NCI-H2081 (cell line): ENCODE results near the gene PLCL1.
"Not testable (repeated sequence)": the region's sequence is repeated elsewhere in the genome, so short reads cannot be mapped to it uniquely, and the experiment has no call there.

Experiments used
- DNase-seq, 2 experiments: peaks; one replicate each; lab custom pipeline; 2025; lab: John Stamatoyannopoulos, UW

The PLCL1 gene

GRCh38 chr2:197810016-197810415, 5.6 kb downstream of the PLCL1 start:
- no peak for DNase-seq

GRCh38 chr2:197810491-197810890, 6.1 kb downstream of the PLCL1 start:
- no peak for DNase-seq

GRCh38 chr2:197813093-197813787, 8.8 kb downstream of the PLCL1 start:
- peak in 1 of 2 experiments; percentile 7 for DNase-seq

GRCh38 chr2:197814526-197814925, 10.1 kb downstream of the PLCL1 start:
- no peak for DNase-seq

- DNase-seq, result no peak
Observed at GRCh38 chr2:197821550-197822289, 17.3 kb downstream of the PLCL1 start.

- no peak for DNase-seq
Observed at GRCh38 chr2:197822333-197822732, 17.9 kb downstream of the PLCL1 start.

GRCh38 chr2:197827618-197828017, 23.2 kb downstream of the PLCL1 start:
- DNase-seq, result no peak

- peak in 1 of 2 experiments; percentile 20 for DNase-seq
Observed at GRCh38 chr2:197828464-197829135, 24.2 kb downstream of the PLCL1 start.

- not testable (repeated sequence) for DNase-seq
Observed at GRCh38 chr2:197834771-197835170, 30.4 kb downstream of the PLCL1 start.

GRCh38 chr2:197835293-197835692, 30.9 kb downstream of the PLCL1 start:
- no peak for DNase-seq

- DNase-seq, result peak in 1 of 2 experiments; percentile 10
Observed at GRCh38 chr2:197838036-197838435, 33.6 kb downstream of the PLCL1 start.

GRCh38 chr2:197838579-197838978, 34.2 kb downstream of the PLCL1 start:
- no peak for DNase-seq

- DNase-seq, result peak; percentile 15 to 39
Observed at GRCh38 chr2:197839327-197839726, 34.9 kb downstream of the PLCL1 start.

- DNase-seq, result no peak
Observed at GRCh38 chr2:197839856-197840255, 35.5 kb downstream of the PLCL1 start.

- no peak for DNase-seq
Observed at GRCh38 chr2:197846128-197846527, 41.7 kb downstream of the PLCL1 start.

GRCh38 chr2:197846777-197847176, 42.4 kb downstream of the PLCL1 start:
- no peak for DNase-seq

- DNase-seq, result peak in 1 of 2 experiments; percentile 29
Observed at GRCh38 chr2:197847651-197848401, 43.4 kb downstream of the PLCL1 start.

GRCh38 chr2:197848602-197849001, 44.2 kb downstream of the PLCL1 start:
- DNase-seq, result no peak

GRCh38 chr2:197850882-197851450, 46.6 kb downstream of the PLCL1 start:
- no peak for DNase-seq

GRCh38 chr2:197851451-197851850, 47.1 kb downstream of the PLCL1 start:
- DNase-seq, result no peak

GRCh38 chr2:197852108-197852507, 47.7 kb downstream of the PLCL1 start:
- DNase-seq, result no peak

GRCh38 chr2:197853549-197853948, 49.2 kb downstream of the PLCL1 start:
- no peak for DNase-seq
